HG03095 (cell line): ENCODE measurements around the gene U2AF1.
"Not testable (repeated sequence)": the region's sequence is repeated elsewhere in the genome, so short reads cannot be mapped to it uniquely, and the experiment has no call there.

ENCODE experiments used
- ATAC-seq: cut with Tn5 transposase; IDR thresholded peaks from one replicate; pipeline ENCODE4 v1.9.1; 2021; ENCODE audit warnings: moderate library complexity; ENCODE audit not compliant: unreplicated experiment

Gene U2AF1

DNA sequence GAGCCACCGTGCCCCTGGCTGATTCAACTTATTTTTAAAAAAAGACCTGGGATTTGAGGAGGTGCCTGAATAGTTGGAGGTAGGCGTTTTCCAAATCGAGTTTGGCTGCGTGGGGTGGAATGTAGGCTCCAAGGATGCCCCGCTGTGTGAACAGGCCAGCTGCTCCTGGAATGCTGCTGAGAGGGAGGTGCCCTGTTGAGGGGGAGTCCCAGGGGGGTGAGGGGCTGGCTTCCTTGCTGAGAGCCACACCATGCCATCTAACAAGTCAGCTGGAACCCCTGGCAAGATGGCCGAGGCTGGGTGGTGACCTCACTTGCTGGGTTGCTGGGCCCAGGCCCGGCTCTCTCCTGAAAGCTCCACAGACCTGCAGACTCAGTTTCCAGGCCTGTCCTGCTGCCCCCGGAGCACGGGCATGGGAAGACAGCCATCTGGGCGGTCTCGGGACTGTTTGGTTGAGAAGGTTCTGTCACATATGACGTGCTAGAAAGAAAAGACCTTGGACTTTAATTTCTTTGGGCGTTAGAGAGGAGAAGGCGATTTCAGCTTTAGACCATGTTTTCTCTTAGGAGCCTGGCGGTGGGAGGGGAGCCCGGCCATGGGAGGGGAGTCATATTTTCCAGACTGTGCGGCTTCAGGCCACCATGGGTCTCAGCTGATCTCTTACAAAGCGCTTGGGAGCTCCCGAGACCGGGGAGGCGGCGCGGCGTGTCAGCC, 24.6 kb downstream of the U2AF1 start:
- not testable (repeated sequence) for ATAC-seq

DNA sequence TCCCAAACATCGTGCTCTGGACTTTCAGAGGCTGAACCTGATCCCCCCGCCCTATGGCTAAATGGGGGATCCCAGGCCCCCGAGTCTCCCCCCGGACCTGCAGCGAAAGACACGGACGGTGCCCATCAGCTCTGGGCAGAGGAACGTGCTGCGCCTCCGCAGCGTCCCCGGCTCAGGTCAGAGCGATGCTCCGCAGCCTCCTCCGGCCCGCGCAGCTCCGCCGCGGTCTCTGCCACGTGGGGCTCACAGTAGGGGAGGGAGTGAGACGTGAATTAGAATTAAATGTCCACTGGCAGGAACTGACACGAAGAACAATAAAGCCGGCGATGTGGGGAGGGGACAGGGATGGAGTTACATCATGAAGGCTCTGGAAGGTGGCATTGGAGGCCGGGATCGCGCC, 30.7 kb downstream of the U2AF1 start:
- ATAC-seq: not testable (repeated sequence)

DNA sequence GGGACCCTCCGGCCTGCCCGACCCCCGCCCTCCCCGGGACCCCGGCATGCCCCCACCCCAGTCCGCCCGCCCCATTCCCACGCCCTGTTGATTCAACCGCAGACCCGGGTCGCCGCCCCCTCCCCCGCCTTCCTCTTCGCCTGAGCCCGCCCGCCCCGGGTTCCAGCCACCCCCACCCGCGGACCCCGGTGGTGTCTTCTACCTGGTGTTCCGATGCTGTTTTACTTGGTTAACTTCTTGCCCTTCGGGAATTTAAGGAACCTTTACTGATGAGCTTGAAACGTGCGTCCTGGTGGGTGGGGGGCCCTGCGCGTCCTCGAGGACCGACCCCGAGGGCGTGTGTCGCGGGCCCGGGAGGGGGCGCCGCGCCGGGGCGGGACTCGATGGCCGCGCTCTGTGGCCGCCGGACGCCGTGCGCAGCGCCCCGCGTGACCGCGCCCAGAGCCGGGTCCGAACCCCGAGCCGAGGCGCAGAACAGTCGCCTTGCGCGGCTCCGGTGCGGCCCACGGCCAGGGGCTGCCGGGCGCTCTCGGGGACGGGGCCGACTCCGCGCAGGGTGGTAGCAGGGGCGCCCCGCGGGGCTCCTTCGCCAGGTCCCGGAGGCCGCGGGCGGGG, 31.2 kb downstream of the U2AF1 start:
- not testable (repeated sequence) for ATAC-seq

DNA sequence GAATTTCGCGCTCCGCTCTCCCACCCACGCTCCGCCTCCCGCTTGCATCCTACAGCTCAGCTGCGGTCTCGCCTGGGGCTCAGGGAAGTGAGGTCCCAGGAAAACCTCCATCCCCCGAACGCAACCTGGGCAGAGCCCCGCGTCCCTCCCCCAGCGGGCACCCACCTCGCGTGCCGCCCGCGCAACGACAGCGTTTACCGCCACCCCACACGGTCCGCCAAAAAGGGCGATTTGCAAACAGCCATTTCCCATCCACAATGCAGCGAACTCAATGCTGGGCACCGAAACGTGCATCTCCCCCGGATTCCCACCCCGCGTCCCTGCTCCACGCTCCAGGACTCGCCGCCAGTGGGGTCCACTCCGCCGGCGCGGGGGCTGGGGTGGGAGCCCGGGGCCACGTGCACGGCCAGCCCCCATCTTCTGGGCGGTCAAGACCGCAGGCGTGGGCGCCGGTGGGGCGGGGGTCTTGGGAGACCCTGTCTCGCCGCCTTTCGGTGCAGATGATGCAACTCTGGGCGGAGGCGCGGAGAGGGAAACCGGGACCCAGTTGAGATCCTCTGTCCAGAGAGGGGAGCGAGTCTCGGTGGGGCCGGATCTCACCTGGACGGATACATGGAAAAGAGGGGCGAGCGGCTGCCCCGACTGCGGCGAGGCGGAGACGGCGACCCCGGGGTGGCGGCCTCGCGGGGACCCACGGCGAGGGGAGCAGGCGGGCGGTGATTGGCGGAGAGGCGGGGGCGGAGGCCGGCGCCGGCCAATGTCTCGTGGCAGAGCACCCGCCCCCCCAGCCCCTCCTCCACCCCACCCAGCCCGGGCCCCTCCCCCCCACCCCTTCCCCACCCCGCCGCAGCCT, 32.0 kb downstream of the U2AF1 start, which contains the start of gene CBS:
CBS (minus strand) TSS at position 666 of the 853 bp plus-strand sequence. CDS start 3,642 bp downstream, outside the sequence.
- not testable (repeated sequence) for ATAC-seq

DNA sequence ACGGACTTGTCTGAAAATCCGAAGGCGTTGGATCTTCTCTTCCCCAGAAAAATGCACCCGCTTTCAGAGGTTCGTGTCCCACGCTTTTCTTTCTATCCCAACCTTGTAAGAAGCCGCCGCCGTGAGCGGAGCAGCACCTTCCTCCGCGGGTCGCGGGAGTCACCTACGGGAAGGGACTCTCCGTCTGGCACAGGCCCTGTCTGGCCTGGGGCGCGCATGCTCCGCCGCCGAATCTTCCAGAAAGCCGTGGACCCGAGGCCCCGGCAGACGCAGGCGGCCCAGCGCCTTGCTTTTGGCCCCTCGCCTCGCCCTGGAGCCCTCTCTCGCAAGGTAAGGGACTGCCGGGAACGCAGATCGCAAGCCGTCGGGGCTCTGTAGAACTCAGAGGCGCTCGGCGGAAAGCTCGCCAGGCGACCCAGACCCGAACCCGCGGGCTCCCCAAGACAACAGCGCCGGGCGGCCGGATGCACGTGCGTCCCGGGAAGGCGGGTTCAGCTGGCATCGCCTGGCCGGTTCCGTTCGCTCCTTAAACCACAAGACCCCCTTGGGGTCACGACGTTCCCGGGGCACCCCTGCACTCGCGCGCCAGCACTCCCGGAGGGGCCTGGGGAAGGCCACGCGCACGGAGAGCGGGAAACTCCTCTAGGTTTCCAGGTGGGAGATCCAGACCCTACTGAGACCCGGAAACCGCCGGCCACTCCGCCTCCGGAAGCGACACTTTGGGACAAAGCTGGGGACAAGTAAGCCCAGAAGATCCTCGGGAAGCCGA, 32.8 kb downstream of the U2AF1 start:
- ATAC-seq: not testable (repeated sequence)

DNA sequence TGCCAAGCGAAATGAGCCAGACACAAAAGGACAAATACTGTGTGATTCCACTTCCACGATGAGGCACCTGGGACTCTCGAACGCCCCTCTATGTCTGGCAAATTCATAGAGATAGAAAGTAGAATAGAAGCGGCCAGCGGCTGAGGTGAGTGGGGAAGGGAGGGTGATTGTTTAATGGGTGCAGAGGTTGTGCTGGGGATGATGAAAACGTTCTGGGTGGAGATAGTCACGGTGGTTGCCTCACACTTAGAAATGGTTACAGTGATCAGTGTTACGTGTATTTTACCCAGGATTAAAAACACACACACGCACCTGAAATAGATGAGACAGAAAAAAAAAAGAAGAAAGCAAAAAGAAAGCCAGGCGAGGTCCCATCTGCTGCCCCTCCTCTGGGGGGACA, 34.6 kb downstream of the U2AF1 start:
- ATAC-seq: not testable (repeated sequence)

DNA sequence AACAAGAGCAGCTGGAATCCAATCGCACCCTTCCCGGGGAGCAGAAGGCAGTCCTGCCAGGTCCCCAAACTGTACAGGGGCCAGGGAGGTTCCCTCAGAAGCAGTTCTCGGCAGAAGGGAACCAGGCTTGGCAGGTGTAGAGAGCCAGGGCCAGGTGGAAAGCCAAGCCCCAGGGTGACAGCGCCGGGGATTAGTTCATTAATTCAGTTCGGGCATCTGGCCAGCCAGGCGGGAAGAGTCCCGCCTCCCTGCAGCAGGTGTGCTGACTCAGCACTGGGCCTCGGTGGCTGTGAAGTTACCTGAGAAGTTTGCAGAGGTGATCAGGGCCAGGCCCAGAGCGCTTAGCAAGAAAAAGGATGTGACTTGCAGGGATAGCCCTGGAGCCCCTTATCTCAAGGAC, 37.7 kb downstream of the U2AF1 start:
- not testable (repeated sequence) for ATAC-seq

DNA sequence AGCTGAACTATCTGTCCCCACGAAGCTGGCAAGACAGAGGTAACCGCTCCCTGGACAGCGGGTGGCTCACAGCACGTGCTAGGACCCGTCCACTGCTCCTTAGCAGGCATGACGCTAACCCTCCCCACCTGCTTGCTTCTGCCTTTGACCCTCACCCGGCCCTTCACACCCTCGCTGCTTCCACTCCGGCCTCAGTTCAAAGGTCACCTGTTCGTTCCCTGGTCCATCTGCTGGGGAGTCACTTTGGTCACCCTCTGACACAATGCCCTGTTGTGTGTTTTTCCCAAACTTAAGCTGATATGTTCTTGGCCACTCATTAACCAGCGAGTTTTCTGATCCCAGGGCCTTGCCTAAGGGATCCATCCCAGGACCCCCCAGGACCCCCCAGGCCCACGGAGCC, 39.3 kb downstream of the U2AF1 start:
- not testable (repeated sequence) for ATAC-seq

DNA sequence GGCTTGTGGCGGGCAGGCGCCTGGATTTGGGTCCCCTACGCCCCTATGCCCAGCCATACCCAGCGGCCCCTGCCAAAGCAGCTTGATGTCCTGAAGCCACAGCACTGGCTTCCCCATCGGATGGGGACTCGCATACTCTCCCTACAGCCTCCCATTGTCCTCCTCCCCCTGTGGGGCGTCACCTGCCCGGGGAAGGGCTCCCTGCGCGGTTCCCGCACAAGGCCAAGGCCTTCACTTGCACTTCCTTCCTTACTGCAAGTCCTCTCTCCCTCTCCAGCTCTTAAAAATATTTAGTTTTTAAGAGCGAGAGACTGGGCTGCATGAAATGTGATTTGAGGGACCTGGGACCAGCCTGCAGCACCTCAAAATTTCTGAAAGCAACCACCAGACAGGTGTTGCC, 40.7 kb downstream of the U2AF1 start:
- not testable (repeated sequence) for ATAC-seq

DNA sequence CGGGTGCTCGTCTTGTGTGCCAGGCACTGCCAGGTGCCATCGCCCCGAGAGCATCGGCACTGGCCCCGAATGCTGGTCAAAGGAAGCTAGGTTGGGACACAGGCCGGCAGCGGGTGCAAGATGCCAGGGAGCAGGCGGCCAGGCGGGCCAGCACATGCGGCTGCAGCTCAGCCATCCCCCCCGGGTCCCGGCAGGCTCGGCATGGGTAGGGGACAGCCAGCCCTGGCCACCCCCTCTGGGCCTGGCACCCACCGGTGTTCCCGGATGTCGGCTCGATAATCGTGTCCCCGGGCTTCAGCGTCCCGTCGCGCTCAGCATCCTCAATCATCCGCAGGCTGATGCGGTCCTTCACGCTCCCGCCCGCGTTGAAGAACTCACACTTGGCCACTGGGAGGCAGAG, 41.4 kb downstream of the U2AF1 start:
- ATAC-seq: not testable (repeated sequence)

DNA sequence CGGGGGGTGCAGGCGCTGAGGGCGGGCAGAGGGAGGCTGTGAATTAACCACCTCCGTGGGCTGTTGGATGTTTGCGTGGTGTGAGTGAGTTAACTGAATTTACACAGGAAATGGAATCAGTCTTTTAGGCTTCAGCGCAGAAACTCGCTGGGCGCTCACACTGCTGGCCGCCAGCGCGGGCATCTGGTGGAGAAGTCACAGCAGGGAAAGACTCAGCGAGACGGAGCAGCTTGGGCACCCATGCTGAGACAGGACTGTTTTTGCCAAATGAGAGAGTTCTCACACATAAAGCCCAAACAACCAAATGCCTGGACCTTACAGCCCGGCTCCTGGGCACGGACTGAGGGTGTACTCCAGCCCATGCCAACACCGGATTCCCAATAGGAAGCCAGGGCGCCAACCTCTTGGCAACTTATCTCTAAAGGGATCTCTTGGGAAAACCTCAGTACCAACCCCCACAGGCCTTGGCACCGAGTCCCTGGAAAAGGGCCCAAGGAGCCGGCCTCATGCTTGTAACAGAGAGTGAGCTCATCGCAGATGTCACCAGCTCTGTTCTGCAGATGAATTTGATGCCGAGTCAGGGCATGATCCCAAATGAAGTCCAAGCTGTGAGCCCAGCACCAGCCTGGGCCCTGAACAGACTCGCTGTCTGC, 43.0 kb downstream of the U2AF1 start:
- not testable (repeated sequence) for ATAC-seq

DNA sequence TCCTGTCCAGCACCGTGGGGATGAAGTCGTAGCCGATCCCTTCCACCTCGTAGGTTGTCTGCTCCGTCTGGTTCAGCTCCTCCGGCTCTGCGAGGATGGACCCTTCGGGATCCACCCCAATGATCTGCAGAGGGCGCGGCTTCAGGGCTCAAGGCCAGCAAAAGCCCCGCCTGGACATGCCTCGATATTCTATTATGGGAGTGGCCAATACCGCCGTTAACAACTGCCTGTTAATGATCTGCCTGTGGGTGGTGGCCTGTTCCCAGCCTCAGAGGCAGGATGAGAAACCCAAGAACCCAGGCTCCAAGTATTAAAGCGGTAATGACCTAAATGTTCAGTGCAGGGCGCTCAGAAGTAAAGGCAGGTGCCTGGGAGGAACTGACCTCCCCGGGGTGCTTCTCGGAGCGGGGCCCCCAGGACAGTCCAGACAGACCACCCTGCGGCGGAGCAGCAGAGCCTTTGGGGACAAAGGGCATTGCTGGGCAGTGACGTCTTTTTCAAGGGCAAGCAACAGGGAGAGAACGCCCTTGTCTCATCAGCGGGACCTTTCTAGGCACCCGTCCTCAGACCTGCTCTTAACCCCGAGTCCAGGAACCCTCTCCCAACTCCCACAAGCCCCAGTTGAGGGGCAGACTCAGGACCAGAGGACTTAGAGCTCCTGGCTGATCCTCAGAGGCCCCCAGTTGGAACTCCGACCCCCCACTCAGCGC, 44.3 kb downstream of the U2AF1 start:
- ATAC-seq: not testable (repeated sequence)

DNA sequence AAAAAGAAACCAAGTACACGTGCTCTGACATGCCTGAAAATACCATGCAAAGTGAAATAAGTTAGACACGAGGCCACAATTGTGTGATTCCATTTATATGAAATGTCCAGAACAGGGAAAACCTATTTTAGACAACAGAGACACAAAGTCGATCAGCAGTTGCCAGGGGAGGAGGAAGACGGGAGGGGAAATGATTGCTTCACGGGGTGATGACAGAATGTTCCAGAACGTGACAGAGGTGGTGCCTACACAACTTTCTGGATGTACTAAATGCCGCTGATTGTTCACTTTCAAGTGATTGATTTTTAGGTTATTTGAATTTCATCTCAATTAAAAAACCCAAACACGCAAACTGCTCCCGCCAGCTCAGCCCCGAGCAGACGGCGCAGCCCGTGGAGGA, 54.3 kb downstream of the U2AF1 start:
- not testable (repeated sequence) for ATAC-seq

DNA sequence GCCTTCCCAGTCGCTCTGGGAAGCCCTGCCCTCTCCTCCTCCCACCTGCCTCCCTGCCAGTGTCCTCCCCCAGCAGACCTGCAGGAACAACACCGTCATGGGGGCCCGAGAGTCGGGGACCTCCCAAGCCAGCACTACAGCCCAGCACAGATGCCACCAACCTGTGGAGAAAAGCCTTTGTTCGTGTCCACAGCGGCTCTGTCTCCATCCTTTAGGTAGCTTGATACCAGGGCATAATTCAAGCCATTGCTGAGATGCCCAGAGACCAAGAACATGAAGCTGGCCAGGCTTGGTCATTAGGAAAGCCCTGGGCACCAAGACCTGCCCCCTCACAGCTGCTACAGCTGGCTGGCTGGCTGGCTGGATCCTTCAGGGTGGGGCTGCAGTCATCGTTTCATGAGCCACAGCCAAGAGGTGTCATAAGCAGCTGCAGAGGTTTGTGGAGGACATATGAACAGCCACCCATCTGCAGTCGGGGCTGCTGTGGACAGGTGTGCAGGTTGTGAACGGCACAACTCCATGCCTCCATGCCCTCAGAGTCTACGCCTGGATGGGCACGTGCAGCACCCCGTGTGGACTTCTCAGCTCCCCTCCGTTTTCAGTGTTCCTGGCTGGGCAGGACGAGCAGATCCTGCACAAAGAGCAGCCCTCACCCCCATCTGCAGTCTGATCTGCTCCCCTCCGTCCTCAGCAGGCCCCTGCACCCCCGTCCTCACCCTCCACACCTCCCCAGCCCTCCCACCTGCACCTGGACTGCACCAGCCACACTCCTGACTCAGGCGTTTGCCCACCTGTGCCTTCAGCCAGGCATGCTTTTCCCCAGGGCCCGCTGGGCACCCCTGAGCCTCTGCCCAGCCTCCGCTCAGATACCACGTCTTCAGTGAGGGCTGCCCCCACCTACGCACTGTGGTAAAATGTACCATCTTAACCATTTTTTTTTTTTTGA, 61.2 kb downstream of the U2AF1 start:
- ATAC-seq: not testable (repeated sequence)

DNA sequence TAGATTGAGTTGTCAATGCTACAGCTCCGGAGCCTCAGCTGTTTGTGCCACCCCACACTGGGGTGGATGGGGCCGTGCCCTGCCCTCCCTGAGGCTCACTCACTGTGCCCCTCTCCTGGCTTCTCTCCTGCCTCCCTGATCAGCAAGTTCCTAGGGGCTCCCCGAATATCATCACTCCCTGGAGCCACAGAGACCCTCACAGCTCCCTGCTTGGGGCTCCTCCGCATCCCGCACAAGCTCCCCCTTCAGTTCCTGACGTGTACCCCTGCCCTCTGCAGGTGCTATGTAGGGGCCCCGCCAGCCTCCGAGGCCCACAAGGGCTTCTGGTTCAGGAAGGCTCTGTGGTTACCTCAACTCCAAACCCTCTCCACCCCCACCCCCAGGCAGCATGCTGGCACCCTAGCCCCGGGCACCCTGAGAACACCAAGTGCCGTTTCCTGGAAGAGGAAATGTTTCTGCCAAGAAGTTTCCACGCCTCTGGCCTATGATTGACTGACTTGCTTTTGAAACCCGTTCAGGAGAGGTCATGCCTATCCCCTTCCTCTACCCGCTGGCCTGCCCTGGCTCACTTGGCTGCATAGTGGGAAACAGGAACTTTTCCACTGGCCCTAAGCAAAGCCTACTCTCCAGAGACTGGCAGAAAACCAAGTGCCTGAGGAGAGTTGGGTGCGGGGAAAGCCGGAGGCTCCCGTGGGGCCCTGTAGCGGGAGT, 62.0 kb downstream of the U2AF1 start:
- not testable (repeated sequence) for ATAC-seq

DNA sequence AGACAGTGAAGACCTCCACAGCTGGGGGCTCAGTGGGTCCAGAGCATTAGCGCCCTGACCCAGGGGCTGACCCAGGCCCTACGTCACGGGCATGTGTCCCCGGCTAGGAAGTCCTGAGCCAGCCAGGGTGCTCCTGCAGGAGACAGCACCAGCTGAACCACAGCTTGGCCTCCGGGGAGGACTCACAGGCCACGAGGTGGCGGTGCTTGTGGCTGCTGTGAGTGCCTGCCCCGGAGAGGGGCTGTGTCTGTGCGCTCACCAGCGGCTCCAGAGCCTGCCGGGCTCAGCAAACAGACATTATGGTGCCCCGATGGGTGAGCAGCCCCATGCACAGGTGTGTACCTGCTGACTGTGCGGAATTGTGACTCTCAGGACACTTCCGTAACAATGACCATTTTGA, 62.8 kb downstream of the U2AF1 start:
- not testable (repeated sequence) for ATAC-seq

DNA sequence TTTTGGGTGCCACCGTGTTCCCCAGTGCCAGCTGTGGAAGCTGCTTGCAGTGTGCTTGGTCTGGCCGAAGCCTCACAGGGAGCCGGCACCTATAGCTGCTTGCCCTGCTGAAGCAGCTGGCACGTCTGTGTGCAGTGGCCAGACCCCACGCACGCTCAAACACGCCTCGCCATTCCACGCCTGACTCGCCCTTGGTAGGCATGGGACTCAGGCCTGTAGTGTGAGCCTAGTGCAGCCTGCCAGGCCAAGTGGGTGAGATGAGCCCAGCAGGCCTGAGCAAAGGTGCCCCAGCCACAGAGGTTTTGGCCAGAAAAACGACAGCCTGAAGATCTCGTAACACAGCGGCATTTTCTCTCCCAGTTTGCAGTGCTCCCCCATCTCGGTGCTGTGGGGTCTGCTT, 64.1 kb downstream of the U2AF1 start:
- not testable (repeated sequence) for ATAC-seq
